MCF 10A (cell line): ENCODE results near the gene PTPRF. TPM values are rescaled to one million over a fixed set of nuclear protein-coding genes. Genes with fewer than 3 reads are reported as not detected.
A peak's percentile ranks its signal among the peaks of the same experiment; 100 is the strongest.

ENCODE experiments used
- BruUV-seq: library from RNA; stranded (reverse); fragments of 400-500 nt; replicated peaks from 2 replicates; lab custom pipeline; 2021; lab: Mats Ljungman, UMichigan
- CTCF ChIA-PET: fragments of 300-600 bp; sonication (Branson Sonifier 250); formaldehyde crosslinking; extraction: SDS; loops from one replicate; lab custom pipeline; 2021; ENCODE audit warnings: antibody characterized with exemption, inconsistent platforms; lab: Yijun Ruan, JAX
- POLR2A ChIA-PET: fragments of 300-600, 350-650 bp; sonication (Branson Sonifier 250); formaldehyde crosslinking; extraction: SDS; loops from one replicate; lab custom pipeline; 2020; ENCODE audit warnings: antibody characterized with exemption, inconsistent platforms; lab: Yijun Ruan, JAX
- DNase-seq: peaks from one replicate; pipeline ENCODE4 v3.0.0-alpha.2; 2018; ENCODE audit not compliant: unreplicated experiment
- H3K27ac Mint-ChIP-seq: one replicate; pipeline ENCODE4 v1.8.0; 2022; ENCODE audit warnings: mild to moderate bottlenecking, low read depth, mixed read lengths; ENCODE audit not compliant: unreplicated experiment
- H3K27me3 Mint-ChIP-seq: one replicate; pipeline ENCODE4 v1.8.0; 2022; ENCODE audit warnings: mixed read lengths; ENCODE audit not compliant: insufficient read depth, unreplicated experiment
- H3K36me3 Mint-ChIP-seq: one replicate; pipeline ENCODE4 v1.8.0; 2022; ENCODE audit warnings: mild to moderate bottlenecking, moderate library complexity, mixed read lengths; ENCODE audit not compliant: insufficient read depth, unreplicated experiment
- H3K4me1 Mint-ChIP-seq: one replicate; pipeline ENCODE4 v1.8.0; 2022; ENCODE audit warnings: mixed read lengths; ENCODE audit not compliant: insufficient read depth, unreplicated experiment
- H3K4me3 Mint-ChIP-seq: one replicate; pipeline ENCODE4 v1.8.0; 2022; ENCODE audit warnings: mild to moderate bottlenecking, moderate library complexity, mixed read lengths; ENCODE audit not compliant: unreplicated experiment
- H3K9me3 Mint-ChIP-seq: one replicate; pipeline ENCODE4 v1.8.0; 2022; ENCODE audit warnings: mixed read lengths; ENCODE audit not compliant: unreplicated experiment
- intact Hi-C: fragments of 100-400 bp; cut with micrococcal nuclease; formaldehyde crosslinking; loops from 2 replicates; pipeline ENCODE4 v1.14.1; 2022
- total RNA-seq: library from RNA; stranded (reverse); gene quantifications from 2 replicates; pipeline ENCODE4 v1.2.3, GENCODE V29; 2022
- TF ChIP-seq, protein P1 (sequence below): fragments of 200-600 bp; IDR thresholded peaks from one replicate; pipeline ENCODE4 v1.8.0; 2022; ENCODE audit warnings: antibody characterized with exemption, mild to moderate bottlenecking; ENCODE audit not compliant: unreplicated experiment

Gene PTPRF
- total RNA-seq, 1 experiment from 2014 or later, result 67.2 TPM

- ChIA-PET POLR2A (no interaction called here), CTCF (interaction anchor here (0.7 kb wide), 1 partner anchor 97 kb away, joined by 3 read pairs; no protein-coding TSS in a partner anchor)
- Mint-ChIP-seq H3K36me3 (peaks cover 4% of the 10 kb centered on the region), H3K27me3 (no peaks in the 10 kb centered on the region), H3K27ac (no peak overlapping the region), H3K4me3 (no peak overlapping the region), H3K9me3 (no peaks in the 10 kb centered on the region), H3K4me1 (peaks cover 23% of the 10 kb centered on the region)
- intact Hi-C loops, result no loop called here
- no TSS peak for BruUV-seq
- no peak for DNase-seq
- TF ChIP-seq, protein P1, sequence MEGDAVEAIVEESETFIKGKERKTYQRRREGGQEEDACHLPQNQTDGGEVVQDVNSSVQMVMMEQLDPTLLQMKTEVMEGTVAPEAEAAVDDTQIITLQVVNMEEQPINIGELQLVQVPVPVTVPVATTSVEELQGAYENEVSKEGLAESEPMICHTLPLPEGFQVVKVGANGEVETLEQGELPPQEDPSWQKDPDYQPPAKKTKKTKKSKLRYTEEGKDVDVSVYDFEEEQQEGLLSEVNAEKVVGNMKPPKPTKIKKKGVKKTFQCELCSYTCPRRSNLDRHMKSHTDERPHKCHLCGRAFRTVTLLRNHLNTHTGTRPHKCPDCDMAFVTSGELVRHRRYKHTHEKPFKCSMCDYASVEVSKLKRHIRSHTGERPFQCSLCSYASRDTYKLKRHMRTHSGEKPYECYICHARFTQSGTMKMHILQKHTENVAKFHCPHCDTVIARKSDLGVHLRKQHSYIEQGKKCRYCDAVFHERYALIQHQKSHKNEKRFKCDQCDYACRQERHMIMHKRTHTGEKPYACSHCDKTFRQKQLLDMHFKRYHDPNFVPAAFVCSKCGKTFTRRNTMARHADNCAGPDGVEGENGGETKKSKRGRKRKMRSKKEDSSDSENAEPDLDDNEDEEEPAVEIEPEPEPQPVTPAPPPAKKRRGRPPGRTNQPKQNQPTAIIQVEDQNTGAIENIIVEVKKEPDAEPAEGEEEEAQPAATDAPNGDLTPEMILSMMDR, result no peak
These were observed 14.6 kb downstream of the PTPRF start for GRCh38 chr1:43545339-43545694.

DNA sequence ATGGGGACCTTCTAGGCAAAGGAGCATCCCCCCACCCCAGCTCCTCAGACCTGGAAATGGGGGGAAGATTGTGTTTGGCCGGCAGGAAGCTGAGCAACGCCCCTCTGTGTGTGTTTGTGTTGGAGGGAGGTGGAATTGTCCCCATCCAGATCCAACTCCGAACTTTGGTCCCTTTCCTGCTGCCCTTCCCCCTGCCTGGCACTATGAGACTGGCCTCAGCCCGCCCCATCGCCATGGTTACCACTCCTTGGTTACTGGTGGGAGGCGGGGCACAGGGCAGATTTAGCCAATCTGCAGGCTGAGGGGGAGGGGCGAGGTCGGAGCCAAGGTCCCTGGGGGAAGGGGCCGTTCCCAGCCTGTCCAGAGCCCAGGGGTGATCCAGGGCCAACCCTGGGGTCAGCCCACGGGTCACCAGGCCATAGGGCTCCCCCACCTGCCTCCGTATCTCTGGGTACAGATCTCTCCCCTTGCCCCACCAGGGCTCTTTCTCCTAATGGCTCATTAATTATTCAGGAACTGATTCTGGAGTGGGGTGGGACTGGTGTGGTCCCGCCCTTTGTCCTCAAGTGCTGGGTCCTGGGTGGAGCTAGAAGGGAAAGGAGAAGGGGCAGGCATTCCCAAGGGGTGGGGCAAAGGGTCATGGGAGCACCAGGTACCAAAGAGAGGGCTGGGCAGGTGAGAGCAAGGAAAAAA is 15.2 kb downstream of the PTPRF start:
- H3K27me3 Mint-ChIP-seq, result no peaks in the 10 kb centered on the region
- peaks cover 23% of the 10 kb centered on the region for H3K4me1 Mint-ChIP-seq
- intact Hi-C loops, result no loop called here
- TF ChIP-seq, protein P1, result no peak
- H3K4me3 Mint-ChIP-seq, result no peak overlapping the region
- peaks cover 4% of the 10 kb centered on the region for H3K36me3 Mint-ChIP-seq
- DNase-seq, result peak; percentile 42
- POLR2A ChIA-PET, result interaction anchor here (0.8 kb wide), 1 partner anchor 367 kb away, joined by 3 read pairs; no protein-coding TSS in a partner anchor
- CTCF ChIA-PET, result interaction anchor here (0.6 to 1.1 kb wide), 2 partner anchors 98 to 780 kb away, joined by 3 to 4 read pairs; no protein-coding TSS in a partner anchor
- no peak overlapping the region for H3K27ac Mint-ChIP-seq
- BruUV-seq, result no TSS peak
- H3K9me3 Mint-ChIP-seq, result no peaks in the 10 kb centered on the region

- H3K27me3 Mint-ChIP-seq, result no peaks in the 10 kb centered on the region
- CTCF ChIA-PET, result interaction anchor here (0.6 to 1.1 kb wide), 3 partner anchors 97 to 781 kb away, joined by 3 to 4 read pairs (median 3); no protein-coding TSS in a partner anchor
- peaks cover 4% of the 10 kb centered on the region for H3K36me3 Mint-ChIP-seq
- H3K4me3 Mint-ChIP-seq, result no peak overlapping the region
- POLR2A ChIA-PET, result interaction anchor here (0.8 to 1.5 kb wide), 2 partner anchors 104 to 366 kb away, joined by 3 to 5 read pairs; partner anchors contain the start of gene KDM4A
- BruUV-seq, result no TSS peak
- intact Hi-C loops, result no loop called here
- H3K27ac Mint-ChIP-seq, result no peak overlapping the region
- TF ChIP-seq, protein P1, result no peak
- H3K4me1 Mint-ChIP-seq, result peaks cover 23% of the 10 kb centered on the region
- DNase-seq, result no peak
- no peaks in the 10 kb centered on the region for H3K9me3 Mint-ChIP-seq
These were observed 15.9 kb downstream of the PTPRF start for GRCh38 chr1:43546388-43547100.

DNA sequence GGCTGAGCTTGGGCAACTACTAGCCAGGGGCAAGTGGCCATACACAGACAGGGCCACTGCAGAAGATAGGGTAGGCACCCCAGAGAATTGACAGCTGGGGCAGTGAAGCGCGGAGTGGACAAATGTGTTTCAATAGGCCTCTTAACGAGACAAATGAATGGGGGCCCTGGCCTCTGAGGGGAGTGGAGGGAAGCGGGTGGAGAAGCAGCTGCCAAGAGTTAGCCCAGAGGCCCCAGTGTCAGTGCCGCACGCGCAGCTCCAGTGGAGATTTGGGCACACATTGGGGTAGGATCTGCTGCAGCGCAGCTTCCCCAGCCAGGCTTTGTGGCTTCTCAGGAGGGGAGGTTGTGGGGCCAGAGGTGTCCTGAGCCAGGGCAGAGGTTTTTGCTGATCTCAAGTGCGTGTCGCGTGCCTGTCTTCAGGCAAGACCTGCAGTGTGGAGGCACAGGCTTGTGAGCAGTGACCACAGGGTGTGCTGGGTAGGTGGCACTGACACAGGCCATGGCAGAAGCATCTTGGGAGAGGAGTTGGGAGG is 16.9 kb downstream of the PTPRF start:
- H3K27ac Mint-ChIP-seq, result no peak overlapping the region
- CTCF ChIA-PET, result interaction anchor here (1.1 kb wide), 1 partner anchor 458 kb away, joined by 3 read pairs; no protein-coding TSS in a partner anchor
- no TSS peak for BruUV-seq

More for the DNA sequence above, 16.9 kb downstream of the PTPRF start:
- Mint-ChIP-seq H3K4me1 (peaks cover 14% of the 10 kb centered on the region), H3K36me3 (peaks cover 4% of the 10 kb centered on the region), H3K27me3 (no peaks in the 10 kb centered on the region), H3K9me3 (no peaks in the 10 kb centered on the region), H3K4me3 (no peak overlapping the region)
- POLR2A ChIA-PET, result interaction anchor here (0.6 to 1.5 kb wide), 4 partner anchors 36 to 515 kb away, joined by 3 to 5 read pairs (median 4); partner anchors contain the start of gene KDM4A
- TF ChIP-seq, protein P1, result no peak
- intact Hi-C loops, result no loop called here
- no peak for DNase-seq
